Astrocyte (in vitro differentiated cells and primary cell): ENCODE data around the gene OR13C2.

Source experiments
- EZH2 ChIP-seq: IDR thresholded peaks from 2 replicates; pipeline ENCODE4 v1.6.1; 2012; ENCODE audit warnings: mild to moderate bottlenecking, low read length, inconsistent platforms; ENCODE audit not compliant: insufficient read depth
- TF ChIP-seq, protein P1 (sequence below): IDR thresholded peaks from 2 replicates; pipeline ENCODE4 v1.5.1; 2011; ENCODE audit warnings: low read depth, mild to moderate bottlenecking, inconsistent platforms, low read length, moderate library complexity; ENCODE audit not compliant: insufficient read depth

- TF ChIP-seq, protein P1, sequence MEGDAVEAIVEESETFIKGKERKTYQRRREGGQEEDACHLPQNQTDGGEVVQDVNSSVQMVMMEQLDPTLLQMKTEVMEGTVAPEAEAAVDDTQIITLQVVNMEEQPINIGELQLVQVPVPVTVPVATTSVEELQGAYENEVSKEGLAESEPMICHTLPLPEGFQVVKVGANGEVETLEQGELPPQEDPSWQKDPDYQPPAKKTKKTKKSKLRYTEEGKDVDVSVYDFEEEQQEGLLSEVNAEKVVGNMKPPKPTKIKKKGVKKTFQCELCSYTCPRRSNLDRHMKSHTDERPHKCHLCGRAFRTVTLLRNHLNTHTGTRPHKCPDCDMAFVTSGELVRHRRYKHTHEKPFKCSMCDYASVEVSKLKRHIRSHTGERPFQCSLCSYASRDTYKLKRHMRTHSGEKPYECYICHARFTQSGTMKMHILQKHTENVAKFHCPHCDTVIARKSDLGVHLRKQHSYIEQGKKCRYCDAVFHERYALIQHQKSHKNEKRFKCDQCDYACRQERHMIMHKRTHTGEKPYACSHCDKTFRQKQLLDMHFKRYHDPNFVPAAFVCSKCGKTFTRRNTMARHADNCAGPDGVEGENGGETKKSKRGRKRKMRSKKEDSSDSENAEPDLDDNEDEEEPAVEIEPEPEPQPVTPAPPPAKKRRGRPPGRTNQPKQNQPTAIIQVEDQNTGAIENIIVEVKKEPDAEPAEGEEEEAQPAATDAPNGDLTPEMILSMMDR: no peak
- TF ChIP-seq EZH2: no peak
Measured at GRCh38 chr9:104617418-104617817, 12.0 kb upstream of the OR13C2 start.
